HEK293T (cell line): ENCODE measurements around the gene PPP2R5C.

Source experiments
- ARNT ChIP-seq: fragments of 450-650 bp; IDR thresholded peaks from 2 replicates; pipeline ENCODE4 v1.6.1; 2017; ENCODE audit warnings: mild to moderate bottlenecking
- BHLHE40 ChIP-seq: fragments of 450-650 bp; IDR thresholded peaks from 2 replicates; pipeline ENCODE4 v1.6.1; 2016; ENCODE audit warnings: mild to moderate bottlenecking, moderate library complexity, borderline replicate concordance
- CTBP1 ChIP-seq: fragments of 450-650 bp; IDR thresholded peaks from 2 replicates; pipeline ENCODE4 v1.6.1; 2016; ENCODE audit warnings: borderline replicate concordance
- ELF4 ChIP-seq: fragments of 450-650 bp; IDR thresholded peaks from 2 replicates; pipeline ENCODE4 v1.6.1; 2017; ENCODE audit warnings: antibody characterized with exemption
- FOXA1 ChIP-seq: fragments of 450-650 bp; IDR thresholded peaks from 2 replicates; pipeline ENCODE4 v1.6.1; 2016; ENCODE audit warnings: mild to moderate bottlenecking
- FOXK2 ChIP-seq: fragments of 450-650 bp; IDR thresholded peaks from 2 replicates; pipeline ENCODE4 v1.6.1; 2016; ENCODE audit warnings: mild to moderate bottlenecking
- FOXM1 ChIP-seq: fragments of 450-650 bp; IDR thresholded peaks from 2 replicates; pipeline ENCODE4 v1.6.1; 2017; ENCODE audit warnings: mild to moderate bottlenecking, borderline replicate concordance
- HDGF ChIP-seq: fragments of 450-650 bp; IDR thresholded peaks from 2 replicates; pipeline ENCODE4 v1.6.1; 2017; ENCODE audit warnings: antibody characterized with exemption, borderline replicate concordance
- PKNOX1 ChIP-seq: fragments of 450-650 bp; IDR thresholded peaks from 2 replicates; pipeline ENCODE4 v1.6.1; 2016
- SP1 ChIP-seq: fragments of 450-650 bp; IDR thresholded peaks from 2 replicates; pipeline ENCODE4 v1.6.1; 2017
- SUZ12 ChIP-seq: fragments of 450-650 bp; IDR thresholded peaks from 2 replicates; pipeline ENCODE4 v1.6.1; 2016; ENCODE audit warnings: mild to moderate bottlenecking
- TARDBP ChIP-seq: fragments of 450-650 bp; IDR thresholded peaks from 2 replicates; pipeline ENCODE4 v1.6.1; 2016
- ZNF384 ChIP-seq: fragments of 450-650 bp; IDR thresholded peaks from 2 replicates; pipeline ENCODE4 v1.6.1; 2016

- TF ChIP-seq FOXA1 (no peak), FOXM1 (no peak), PKNOX1 (no peak), ARNT (no peak), HDGF (no peak), FOXK2 (no peak), CTBP1 (no peak), TARDBP (no peak), SUZ12 (no peak), ELF4 (no peak), BHLHE40 (no peak), SP1 (no peak), ZNF384 (no peak)
These were observed 171.2 kb downstream of the PPP2R5C start for GRCh38 chr14:101932673-101933072.
